Activated CD8-positive, alpha-beta memory T cell treated with anti-CD3 and anti-CD28 coated beads, Interleukin-2, amount 50 U/mL, for 1 hour (primary cell): ENCODE results near the gene NPAS1.
A peak's percentile ranks its signal among the peaks of the same experiment; 100 is the strongest.
"Not testable (repeated sequence)": the region's sequence is repeated elsewhere in the genome, so short reads cannot be mapped to it uniquely, and the experiment has no call there.

Experiments
- DNase-seq: peaks from one replicate; pipeline ENCODE4 v3.0.0-alpha.2; 2020; ENCODE audit errors: extremely low read depth

NPAS1 gene

DNA sequence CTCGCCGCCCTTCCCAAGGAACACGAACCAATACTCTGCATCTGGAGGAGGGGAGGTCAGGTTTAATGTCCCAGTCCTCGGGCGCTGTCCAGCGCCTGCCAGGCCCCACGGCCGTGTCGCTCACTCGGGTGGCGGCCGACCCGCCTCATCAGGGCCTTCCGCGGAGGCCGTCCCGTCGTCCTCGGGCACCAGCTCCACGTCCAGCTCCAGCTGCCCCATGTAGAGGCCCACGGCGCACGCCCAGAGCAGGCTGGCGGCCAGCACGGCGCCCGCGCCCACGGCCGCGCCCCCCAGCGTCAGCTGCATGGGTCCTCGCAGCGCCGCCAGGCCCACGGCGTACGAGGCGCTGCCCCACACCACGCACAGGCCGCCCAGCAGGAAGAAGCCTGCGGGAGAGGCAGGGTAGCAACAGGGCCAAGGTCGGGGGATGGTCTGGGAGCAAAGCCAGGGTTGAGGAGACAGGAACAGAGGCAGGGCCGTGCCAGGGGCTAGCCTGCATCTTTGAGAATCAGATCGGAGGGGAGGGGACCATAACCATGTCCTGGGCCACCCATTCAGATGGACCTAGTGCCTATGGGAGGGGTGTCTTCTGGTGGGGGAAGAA lies 26.3 kb downstream of the NPAS1 start:
- no peak for DNase-seq

GRCh38 chr19:47047272-47047762 lies 27.7 kb downstream of the NPAS1 start:
- no peak for DNase-seq

- peak; percentile 16 for DNase-seq
These were observed 28.2 kb downstream of the NPAS1 start for GRCh38 chr19:47047763-47048405.

- DNase-seq = no peak
These were observed 29.7 kb downstream of the NPAS1 start for GRCh38 chr19:47049307-47049700.

DNA sequence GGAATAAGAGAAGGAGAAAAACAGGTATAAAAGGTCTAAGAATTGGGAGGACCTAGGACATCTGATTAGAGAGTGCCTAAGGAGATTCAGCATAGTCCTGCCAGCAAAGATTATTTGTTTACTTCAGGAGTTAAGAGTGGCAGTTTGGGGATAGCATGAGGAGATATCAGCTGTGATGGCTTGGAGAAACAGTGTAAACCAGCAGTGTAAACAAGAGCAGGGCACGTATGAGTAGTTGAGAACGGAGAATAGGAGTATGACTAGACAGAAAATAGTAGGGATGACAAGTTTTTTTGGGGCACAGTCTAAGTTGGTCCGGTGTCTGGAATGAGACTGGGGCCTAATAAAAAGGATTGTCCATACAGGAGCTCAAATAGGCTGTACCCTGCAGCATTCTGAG lies 30.9 kb downstream of the NPAS1 start:
- DNase-seq = not testable (repeated sequence)

DNA sequence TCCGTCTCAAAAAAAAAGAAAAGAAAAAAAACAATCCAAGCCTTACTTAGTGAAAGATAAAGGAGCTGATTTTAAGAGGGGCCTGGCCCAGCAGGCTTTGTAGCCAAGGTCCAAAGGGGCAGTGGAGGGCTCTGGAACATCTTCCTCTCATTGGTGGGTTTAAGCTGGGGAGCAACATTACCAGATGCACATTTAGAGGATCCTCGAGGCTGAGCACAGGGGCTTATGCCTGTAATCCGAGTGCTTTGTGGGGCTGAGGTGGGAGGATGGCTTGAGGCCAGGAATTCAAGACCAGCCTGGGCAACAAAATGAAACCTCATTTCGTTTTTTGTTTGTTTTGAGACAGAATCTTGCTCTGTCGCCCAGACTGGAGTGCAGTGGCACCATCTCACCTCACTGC lies 36.8 kb downstream of the NPAS1 start:
- DNase-seq = no peak

DNA sequence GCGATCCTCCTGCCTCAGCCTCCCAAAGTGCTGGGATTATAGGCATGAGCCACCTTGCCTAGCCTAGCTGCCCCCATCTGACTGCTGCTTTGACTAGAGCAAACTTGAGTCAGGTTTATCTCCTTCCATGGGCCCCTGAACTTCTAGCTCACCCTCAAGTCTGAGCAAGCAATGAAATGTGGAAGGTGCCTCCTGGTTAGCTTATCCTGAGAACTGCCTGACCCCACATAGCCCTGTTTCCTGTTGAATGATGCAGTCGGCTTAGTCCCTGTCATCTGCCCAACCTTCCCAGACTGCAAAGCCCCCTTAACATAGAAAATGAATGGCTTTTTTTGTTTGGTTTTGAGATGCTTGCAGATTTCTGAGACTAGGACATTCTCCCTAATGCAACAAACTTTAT lies 37.7 kb downstream of the NPAS1 start:
- no peak for DNase-seq

DNA sequence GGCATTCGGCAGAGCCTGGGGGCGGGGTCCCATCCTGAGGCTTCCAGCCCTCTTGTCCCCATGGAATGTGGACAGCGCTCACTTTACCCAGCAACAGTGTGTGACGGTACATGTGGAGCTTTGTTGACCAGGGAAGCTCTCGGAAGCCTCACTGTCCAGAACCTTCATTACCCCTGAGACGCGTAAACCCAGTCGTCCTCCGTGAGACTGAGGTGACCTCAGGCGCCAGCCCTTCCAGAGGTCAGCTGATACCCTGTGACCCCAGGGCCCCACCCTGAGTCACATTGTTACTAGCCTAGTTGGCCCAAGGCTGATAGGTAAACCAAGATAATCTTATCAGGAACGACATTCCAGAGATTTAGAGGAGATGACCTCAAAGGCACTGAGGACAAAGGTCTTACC lies 39.0 kb downstream of the NPAS1 start:
- DNase-seq = no peak

- DNase-seq = no peak
These were observed 44.2 kb downstream of the NPAS1 start for GRCh38 chr19:47063874-47064273.

- no peak for DNase-seq
These were observed 45.6 kb downstream of the NPAS1 start for GRCh38 chr19:47065242-47065641.

- no peak for DNase-seq
These were observed 47.0 kb downstream of the NPAS1 start for GRCh38 chr19:47066376-47067214.

DNA sequence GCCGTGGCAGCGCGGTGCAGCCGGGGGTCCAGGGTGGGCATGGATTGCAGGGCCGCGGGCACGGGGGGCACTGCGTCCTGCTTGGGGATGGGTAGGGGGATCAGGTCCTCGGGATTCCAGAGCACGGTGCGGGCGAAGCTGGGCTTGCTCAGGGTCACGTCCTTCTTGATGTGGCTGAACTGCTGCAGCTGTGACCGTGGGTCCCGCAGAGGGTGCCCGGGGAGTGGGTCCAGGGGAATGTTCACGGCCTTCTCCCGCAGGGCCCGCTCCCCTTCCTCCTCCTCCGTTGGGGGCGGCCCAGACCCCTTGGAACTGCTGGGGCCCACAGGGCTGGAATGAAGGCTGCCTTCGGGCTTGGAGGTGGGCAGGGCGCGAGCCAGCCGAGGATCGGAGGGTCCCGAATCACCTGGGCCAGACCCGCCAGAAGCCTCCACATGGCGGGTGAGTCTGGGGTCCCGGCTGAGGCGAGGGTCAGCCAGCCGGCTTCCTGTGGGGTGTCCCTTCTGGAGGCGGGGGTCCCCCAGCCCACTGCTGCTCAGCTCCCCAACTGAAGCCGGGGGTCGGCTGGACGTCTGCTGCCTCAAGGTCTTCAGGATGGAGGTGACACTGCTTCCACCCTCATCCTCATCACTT lies 47.7 kb downstream of the NPAS1 start:
- no peak for DNase-seq

GRCh38 chr19:47068246-47068645 lies 48.6 kb downstream of the NPAS1 start:
- no peak for DNase-seq

DNA sequence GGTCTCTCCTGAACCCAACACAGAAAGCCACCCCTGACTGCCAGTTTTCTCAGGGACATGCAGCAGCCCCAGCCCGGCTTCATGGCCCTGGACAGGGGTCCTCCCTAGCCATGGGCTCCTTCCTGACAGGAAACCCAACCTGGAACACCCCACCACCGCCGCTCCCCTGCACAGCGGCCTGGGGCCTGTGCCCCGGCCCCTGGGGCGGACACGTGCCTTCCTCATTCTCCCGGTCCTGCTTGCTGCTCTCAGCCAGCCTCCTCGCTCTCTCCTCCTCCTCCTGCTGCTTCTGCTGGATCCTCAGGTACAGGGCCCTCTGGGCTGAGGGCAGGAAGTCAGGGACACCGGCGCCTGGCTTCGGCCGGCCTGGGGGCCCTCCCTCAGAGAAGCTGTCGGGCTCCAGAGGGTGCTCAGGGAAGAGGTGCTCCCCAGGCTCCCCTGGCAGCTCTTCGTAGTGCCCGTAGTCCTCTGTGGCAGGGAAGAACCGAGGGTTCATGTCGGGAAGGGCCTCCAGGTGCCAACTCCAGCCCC lies 49.3 kb downstream of the NPAS1 start:
- DNase-seq = no peak

GRCh38 chr19:47069795-47070194 lies 50.2 kb downstream of the NPAS1 start:
- DNase-seq = no peak

- DNase-seq = no peak
These were observed 51.1 kb downstream of the NPAS1 start for GRCh38 chr19:47070756-47071155.

DNA sequence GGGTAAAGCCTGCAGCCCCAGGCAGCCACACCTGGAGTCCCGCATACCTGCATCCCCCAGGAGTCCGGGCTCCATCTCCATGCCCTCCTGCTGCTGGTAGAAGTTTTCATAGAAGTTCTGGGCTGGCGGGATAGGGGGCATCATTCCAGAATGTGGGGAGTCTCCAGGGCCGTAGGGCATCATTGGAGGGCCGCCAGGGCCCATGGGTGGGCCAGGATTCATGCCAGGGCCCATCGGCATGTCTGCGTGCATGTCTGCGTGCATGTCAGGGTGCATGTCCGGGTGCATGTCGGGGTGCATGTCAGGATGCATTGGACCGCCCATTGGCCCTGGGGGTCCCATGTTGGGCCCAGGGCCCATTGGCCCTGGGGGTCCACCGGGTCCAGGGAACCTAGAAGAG lies 52.1 kb downstream of the NPAS1 start:
- DNase-seq = no peak

GRCh38 chr19:47072323-47072722 lies 52.7 kb downstream of the NPAS1 start:
- DNase-seq = no peak

DNA sequence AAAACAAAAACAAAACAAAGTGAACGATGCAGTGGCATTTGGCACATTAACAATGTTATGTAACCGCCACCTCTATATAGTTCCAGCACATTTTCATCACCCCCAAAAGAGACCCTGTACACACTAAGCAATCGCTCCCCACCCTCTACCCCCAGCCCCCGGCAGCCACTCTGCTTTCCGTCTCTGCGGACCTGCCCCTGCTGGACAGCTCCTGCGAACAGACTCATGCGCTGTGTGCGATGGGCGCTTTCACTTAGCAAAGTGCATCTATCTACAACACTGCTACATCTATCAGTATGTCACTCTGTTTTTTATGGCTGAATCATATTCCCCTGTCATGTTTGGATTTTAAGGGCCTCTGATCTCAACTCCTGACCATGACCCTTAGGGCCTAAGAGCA lies 53.9 kb downstream of the NPAS1 start:
- no peak for DNase-seq

DNA sequence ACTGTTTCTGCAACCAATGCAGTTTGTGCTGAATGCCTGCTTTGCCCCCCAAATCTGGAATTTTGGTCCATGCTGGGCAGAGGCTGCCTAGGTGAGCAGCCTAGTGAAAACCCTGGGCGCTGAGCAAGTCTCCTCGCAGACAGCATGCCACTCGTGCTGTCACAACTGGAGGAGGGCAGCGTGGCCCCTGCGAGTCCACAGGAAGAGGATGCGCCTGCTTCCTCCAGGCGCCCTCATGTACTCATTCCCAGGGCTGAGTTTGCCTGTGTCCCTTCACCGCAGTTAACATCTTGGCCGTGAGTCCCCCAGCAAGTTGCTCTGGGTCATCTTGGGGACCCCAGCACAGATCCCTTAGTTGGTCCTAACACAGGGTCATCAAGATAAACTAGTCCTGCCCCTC lies 55.0 kb downstream of the NPAS1 start:
- DNase-seq = no peak

DNA sequence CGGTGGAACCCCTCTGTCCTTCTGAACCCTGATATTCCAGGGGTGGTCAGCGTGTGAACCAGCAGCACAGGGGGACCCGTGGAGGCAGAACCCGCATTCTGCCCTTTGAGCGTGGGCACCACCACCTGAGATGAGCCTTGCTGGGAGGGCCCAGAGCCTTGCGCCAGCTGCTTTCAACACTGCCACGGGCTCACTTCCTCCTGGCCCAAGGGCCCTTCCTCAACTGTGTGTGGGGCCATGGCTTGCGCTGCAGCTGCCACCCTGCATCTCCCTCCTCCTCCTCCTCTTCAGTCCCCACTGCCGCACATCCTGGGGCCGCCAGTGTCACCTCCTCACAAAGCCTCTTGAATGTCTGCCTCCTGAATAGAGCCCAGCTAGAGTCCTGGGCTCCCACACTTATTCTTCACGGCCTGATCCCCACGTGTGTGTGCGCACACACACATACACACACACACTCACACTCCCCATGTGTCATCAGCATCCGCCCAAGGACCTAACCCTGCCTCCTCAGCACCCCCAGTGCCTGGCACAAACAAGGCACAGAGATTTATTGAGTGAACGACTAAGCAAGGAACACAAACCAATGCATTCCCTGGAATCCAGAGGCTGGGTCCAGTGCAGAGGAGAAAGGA lies 55.7 kb downstream of the NPAS1 start:
- DNase-seq = no peak

DNA sequence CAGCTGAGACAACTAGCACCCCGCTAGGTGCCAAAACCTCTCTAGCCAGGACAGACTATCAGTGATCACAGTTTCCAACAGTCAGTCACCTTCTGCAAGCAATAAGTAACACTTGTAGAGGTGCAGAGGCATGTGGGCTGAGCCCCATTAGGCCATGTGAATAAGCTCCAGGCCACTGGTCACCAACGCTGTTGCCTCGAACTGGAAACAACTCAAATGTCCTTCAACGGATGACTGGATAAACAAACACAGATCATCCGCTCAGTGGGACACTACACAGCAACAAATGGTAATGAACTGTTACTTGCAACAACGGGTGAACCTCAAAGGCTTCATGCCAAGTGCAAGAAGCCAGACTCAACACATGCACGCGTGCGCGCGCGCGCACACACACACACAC lies 56.3 kb downstream of the NPAS1 start:
- no peak for DNase-seq
